Endothelial cell of umbilical vein (primary cell): Measurements from ENCODE around the gene ADAM20. TPM values are rescaled to one million over a fixed set of nuclear protein-coding genes. Genes with fewer than 3 reads are reported as not detected.

Experiments
- BruUV-seq: library from RNA; stranded (reverse); fragments of 400-500 nt; replicated peaks from 2 replicates; lab custom pipeline; 2021; lab: Mats Ljungman, UMichigan
- CTCF ChIA-PET: fragments of 300-600, 350-600 bp; sonication (Branson Sonifier 250); formaldehyde crosslinking; loops from one replicate; lab custom pipeline; 2021; ENCODE audit warnings: antibody characterized with exemption, inconsistent platforms; lab: Charles Lee
- POLR2A ChIA-PET: fragments of 300-600, 350-600 bp; sonication (Branson Sonifier 250); formaldehyde crosslinking; loops from one replicate; lab custom pipeline; 2021; ENCODE audit warnings: antibody characterized with exemption, inconsistent platforms; lab: Charles Lee
- DNase-seq: peaks from one replicate; pipeline ENCODE4 v3.0.0-alpha.2; 2011; ENCODE audit warnings: low read depth, low spot score
- FAIRE-seq: peaks from 2 replicates; lab custom pipeline; 2011; peaks lifted over from hg19 to GRCh38; lab: Jason Lieb, UNC
- H2AFZ ChIP-seq: 2 replicates; pipeline ENCODE4 v1.6.0; 2012; ENCODE audit warnings: low read depth, low read length, control low read depth, inconsistent platforms
- H3K27ac ChIP-seq: 2 replicates; pipeline ENCODE4 v1.5.1; 2011; ENCODE audit warnings: low read depth, mild to moderate bottlenecking, control low read depth, low read length, moderate library complexity; ENCODE audit not compliant: insufficient read depth
- H3K27me3 ChIP-seq, 2 experiments: 2 replicates each; pipeline versions ENCODE4 v1.6.0 to v1.6.1; 2011; ENCODE audit warnings: low read length in 2 of 2, mixed read lengths in 1 of 2; ENCODE audit not compliant: control insufficient read depth in 2 of 2, insufficient read depth in 2 of 2
- H3K36me3 ChIP-seq, 2 experiments: 2 replicates in 1 of 2; 3 replicates in 1 of 2; pipeline ENCODE4 v1.5.1; 2011; ENCODE audit warnings: low read length in 2 of 2, mild to moderate bottlenecking in 1 of 2, moderate library complexity in 1 of 2; ENCODE audit not compliant: control insufficient read depth in 2 of 2, insufficient read depth in 2 of 2; ENCODE audit errors: extremely low read depth in 1 of 2
- H3K4me1 ChIP-seq: 3 replicates; pipeline ENCODE4 v1.5.1; 2011; ENCODE audit warnings: mild to moderate bottlenecking, low read length; ENCODE audit not compliant: control insufficient read depth, insufficient read depth; ENCODE audit errors: extremely low read depth
- H3K4me2 ChIP-seq: 2 replicates; pipeline ENCODE4 v1.6.1; 2011; ENCODE audit warnings: low read length, control low read depth, mixed read lengths; ENCODE audit not compliant: insufficient read depth
- H3K4me3 ChIP-seq, 3 experiments: fragments of 200-600 bp in 1 of 3; sonication (generic), shearing (Covaris generic) in 1 of 3; replicated peaks in 1 of 3; 2 replicates each; pipeline ENCODE4 v1.5.1; 2011 to 2016; ENCODE audit warnings: control low read depth in 3 of 3, low read length in 3 of 3, mild to moderate bottlenecking in 2 of 3, inconsistent platforms in 1 of 3, low read depth in 1 of 3, moderate library complexity in 1 of 3; ENCODE audit not compliant: insufficient read depth in 1 of 3
- H3K79me2 ChIP-seq: 2 replicates; pipeline ENCODE4 v1.6.0; 2012; ENCODE audit warnings: low read length, inconsistent platforms; ENCODE audit not compliant: control insufficient read depth, insufficient read depth
- H3K9ac ChIP-seq: replicated peaks from 2 replicates; pipeline ENCODE3; 2011; ENCODE audit warnings: low read length, control low read depth; ENCODE audit not compliant: insufficient read depth; ENCODE audit errors: extremely low read depth
- H3K9me1 ChIP-seq: replicated peaks from 3 replicates; pipeline ENCODE4 v1.6.0; 2011; ENCODE audit warnings: mild to moderate bottlenecking, low read length; ENCODE audit not compliant: control insufficient read depth, insufficient read depth; ENCODE audit errors: extremely low read depth
- H3K9me3 ChIP-seq: replicated peaks from 2 replicates; pipeline ENCODE4 v1.5.1; 2012; ENCODE audit warnings: low read length, inconsistent platforms; ENCODE audit not compliant: control insufficient read depth, insufficient read depth
- H4K20me1 ChIP-seq: replicated peaks from 2 replicates; pipeline ENCODE3; 2011; ENCODE audit warnings: mild to moderate bottlenecking, low read length; ENCODE audit not compliant: control insufficient read depth, insufficient read depth; ENCODE audit errors: extremely low read depth
- EZH2 ChIP-seq: IDR thresholded peaks from 2 replicates; pipeline ENCODE4 v1.6.1; 2012; ENCODE audit warnings: borderline replicate concordance, low read depth, mild to moderate bottlenecking, moderate library complexity, low read length, inconsistent platforms; ENCODE audit not compliant: severe bottlenecking
- GATA2 ChIP-seq: IDR thresholded peaks from 2 replicates; pipeline ENCODE4 v1.7.0; 2011; ENCODE audit warnings: low read depth, mild to moderate bottlenecking, moderate library complexity, mixed read lengths, low read length; ENCODE audit not compliant: insufficient read length, insufficient read depth
- MYC ChIP-seq: IDR thresholded peaks from one replicate; pipeline ENCODE4 v1.6.1; 2011; ENCODE audit warnings: mild to moderate bottlenecking, low read depth, low read length
- POLR2A ChIP-seq: IDR thresholded peaks from 2 replicates; pipeline ENCODE4 v1.6.1; 2012; ENCODE audit warnings: low read depth, mild to moderate bottlenecking, control low read depth, low read length
- POLR2AphosphoS5 ChIP-seq: IDR thresholded peaks from 2 replicates; pipeline ENCODE4 v1.6.1; 2012; ENCODE audit warnings: low read depth, mild to moderate bottlenecking, control low read depth, low read length, moderate library complexity; ENCODE audit not compliant: insufficient read depth
- dilution Hi-C: fragments of 300-500 bp; cut with MboI; formaldehyde crosslinking; loops from one replicate; pipeline ENCODE4 v1.15.0; 2019; ENCODE audit warnings: low sequenced_read_pairs; ENCODE audit not compliant: extremely low pct_ligation_motif_present
- intact Hi-C: fragments of 100-400 bp; cut with micrococcal nuclease; formaldehyde crosslinking; loops from one replicate; pipeline ENCODE4 v1.10.0; 2022
- polyA plus RNA-seq, 4 experiments: library from polyadenylated mRNA; depleted of rRNA in 3 of 4; stranded (reverse) in 3 of 4; unstranded in 1 of 4; fragments of >200 nt; gene quantifications; 2 replicates each; pipeline versions ENCODE4 v1.2.1 to v1.2.3, GENCODE V29; 2011 to 2012; ENCODE audit warnings: missing spikeins in 1 of 4
- total RNA-seq: library from RNA; stranded (reverse); gene quantifications from 2 replicates; pipeline ENCODE4 v1.2.3, GENCODE V29; 2021
- TF ChIP-seq, protein P1 (sequence below): IDR thresholded peaks from 2 replicates; pipeline ENCODE4 v1.6.1; 2011; ENCODE audit not compliant: insufficient read depth, insufficient read length
- TF ChIP-seq, protein P2 (sequence below), 2 donors: IDR thresholded peaks; 1 replicate in 1 of 2; 2 replicates in 1 of 2; pipeline ENCODE4 v1.5.1; 2011; ENCODE audit warnings: low read length in 2 of 2, mild to moderate bottlenecking in 2 of 2, moderate library complexity in 2 of 2, control low read depth in 1 of 2, inconsistent platforms in 1 of 2, low read depth in 1 of 2; ENCODE audit not compliant: insufficient read depth in 1 of 2; ENCODE audit errors: extremely low read depth in 1 of 2

Gene ADAM20
- total and polyA plus RNA-seq, 2 donors (not counting 3 experiments of a cell fraction or from before 2014, with no cell fraction given) = 0.06 to 0.66 TPM

DNA sequence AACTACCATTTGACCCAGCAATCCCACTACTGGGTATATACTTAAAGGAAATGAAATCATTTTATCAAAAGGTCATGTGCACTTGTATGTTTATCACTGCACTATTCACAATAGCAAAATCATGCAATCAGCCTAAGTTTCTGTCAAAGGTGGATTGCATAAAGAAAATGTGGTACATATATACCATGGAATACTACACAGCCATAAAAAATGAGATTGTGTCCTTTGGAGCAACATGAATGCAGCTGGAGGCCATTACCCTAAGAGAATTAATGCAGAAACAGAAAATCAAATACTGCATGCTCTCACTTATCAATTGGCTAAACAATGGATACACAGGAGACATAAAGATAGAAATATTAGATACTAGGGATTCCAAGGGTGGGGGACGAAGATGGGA is 38.2 kb upstream of the ADAM20 start:
- DNase-seq = no peak
- no peak overlapping the region for H3K27ac ChIP-seq
- FAIRE-seq = no peak
- H3K36me3 ChIP-seq = no peaks in the 10 kb centered on the region
- H3K9ac ChIP-seq = no peak overlapping the region
- TF ChIP-seq POLR2A = no peak
- TF ChIP-seq MYC = no peak
- TF ChIP-seq GATA2 = no peak
- TF ChIP-seq EZH2 = no peak
- TF ChIP-seq POLR2AphosphoS5 = no peak
- TF ChIP-seq, protein P1, sequence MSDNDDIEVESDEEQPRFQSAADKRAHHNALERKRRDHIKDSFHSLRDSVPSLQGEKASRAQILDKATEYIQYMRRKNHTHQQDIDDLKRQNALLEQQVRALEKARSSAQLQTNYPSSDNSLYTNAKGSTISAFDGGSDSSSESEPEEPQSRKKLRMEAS = no peak
- TF ChIP-seq, protein P2, sequence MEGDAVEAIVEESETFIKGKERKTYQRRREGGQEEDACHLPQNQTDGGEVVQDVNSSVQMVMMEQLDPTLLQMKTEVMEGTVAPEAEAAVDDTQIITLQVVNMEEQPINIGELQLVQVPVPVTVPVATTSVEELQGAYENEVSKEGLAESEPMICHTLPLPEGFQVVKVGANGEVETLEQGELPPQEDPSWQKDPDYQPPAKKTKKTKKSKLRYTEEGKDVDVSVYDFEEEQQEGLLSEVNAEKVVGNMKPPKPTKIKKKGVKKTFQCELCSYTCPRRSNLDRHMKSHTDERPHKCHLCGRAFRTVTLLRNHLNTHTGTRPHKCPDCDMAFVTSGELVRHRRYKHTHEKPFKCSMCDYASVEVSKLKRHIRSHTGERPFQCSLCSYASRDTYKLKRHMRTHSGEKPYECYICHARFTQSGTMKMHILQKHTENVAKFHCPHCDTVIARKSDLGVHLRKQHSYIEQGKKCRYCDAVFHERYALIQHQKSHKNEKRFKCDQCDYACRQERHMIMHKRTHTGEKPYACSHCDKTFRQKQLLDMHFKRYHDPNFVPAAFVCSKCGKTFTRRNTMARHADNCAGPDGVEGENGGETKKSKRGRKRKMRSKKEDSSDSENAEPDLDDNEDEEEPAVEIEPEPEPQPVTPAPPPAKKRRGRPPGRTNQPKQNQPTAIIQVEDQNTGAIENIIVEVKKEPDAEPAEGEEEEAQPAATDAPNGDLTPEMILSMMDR (IDR thresholded peaks at IDR 0.05; ENCODE audit: extremely low read depth in 1 of 2, insufficient read depth in 1 of 2, low read depth in 1 of 2, low read length in 2 of 2) = no peak
- H3K4me1 ChIP-seq = no peaks in the 10 kb centered on the region
- CTCF ChIA-PET = no interaction called here
- no peaks in the 10 kb centered on the region for H3K9me3 ChIP-seq
- no peaks in the 10 kb centered on the region for H3K27me3 ChIP-seq
- POLR2A ChIA-PET = no interaction called here
- no TSS peak for BruUV-seq
- no peak overlapping the region for H2AFZ ChIP-seq
- H4K20me1 ChIP-seq = peaks cover under 1% of the 10 kb centered on the region
- no peak overlapping the region for H3K4me2 ChIP-seq
- intact Hi-C loops (no loop called here), dilution Hi-C loops (no loop called here)
- no peaks in the 10 kb centered on the region for H3K9me1 ChIP-seq
- no peaks in the 10 kb centered on the region for H3K79me2 ChIP-seq
- no peak overlapping the region for H3K4me3 ChIP-seq
